ENCODE measurements around the gene BCL11A.

Gene BCL11A

GRCh38 chr2:60507211-60507965 lies 46.1 kb downstream of the BCL11A start:
- DNase-seq (ENCODE audit: low read depth in 2 of 2), result no peak

GRCh38 chr2:60505880-60506260 lies 47.6 kb downstream of the BCL11A start:
- no peak for DNase-seq (ENCODE audit: low read depth in 2 of 2)

DNA sequence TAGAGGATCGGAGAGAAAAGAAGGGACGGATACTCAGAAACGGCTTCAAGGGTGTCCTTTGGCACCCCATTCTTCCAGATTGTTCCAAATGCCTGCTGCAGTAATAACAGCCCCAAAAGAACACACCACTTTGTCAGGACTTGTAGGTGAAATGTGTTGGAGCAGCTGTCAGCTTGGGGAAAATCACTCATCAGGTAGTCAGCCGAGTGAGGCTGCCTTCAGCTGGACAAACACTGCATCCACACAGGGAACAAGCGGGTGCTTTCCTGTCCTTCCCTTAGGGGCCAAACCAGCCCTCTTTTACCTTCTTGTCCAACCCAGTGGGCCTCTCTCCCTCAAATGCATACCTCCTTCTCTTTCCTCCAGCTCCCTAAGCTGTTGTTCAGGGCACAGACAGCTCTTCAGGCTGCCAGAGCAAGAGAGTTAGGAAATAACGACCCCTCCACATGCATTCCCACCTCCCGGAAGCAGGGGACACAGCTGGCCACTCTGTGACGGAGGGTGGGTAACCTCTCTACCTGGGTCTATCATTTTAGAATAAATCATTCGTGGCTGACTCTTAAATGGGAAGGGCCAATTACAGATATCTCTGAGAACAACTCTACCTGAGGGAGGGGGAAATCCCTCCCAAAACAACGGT lies 48.1 kb downstream of the BCL11A start:
- no peak for DNase-seq (ENCODE audit: low read depth in 2 of 2)

GRCh38 chr2:60504049-60504448 lies 49.4 kb downstream of the BCL11A start:
- DNase-seq (ENCODE audit: low read depth in 2 of 2), result no peak

DNA sequence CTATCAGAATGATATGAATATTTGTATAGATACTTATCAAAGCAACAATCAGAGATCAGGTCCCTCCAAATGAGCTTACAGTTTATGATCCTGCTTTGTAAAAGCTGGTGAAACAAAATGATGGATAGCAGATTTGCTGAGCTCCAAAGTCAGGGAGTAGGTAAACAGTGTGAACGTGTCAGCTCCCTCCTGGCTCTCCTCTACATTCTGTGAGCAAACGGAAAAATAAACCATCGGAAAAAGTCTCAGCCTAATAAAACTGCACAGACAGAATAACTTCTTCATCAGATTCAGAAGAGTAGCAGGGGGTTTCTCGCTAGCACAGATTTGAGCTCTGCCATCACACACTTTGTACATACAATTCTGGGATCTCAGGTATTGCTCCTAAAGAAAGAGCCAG lies 51.3 kb downstream of the BCL11A start:
- DNase-seq (ENCODE audit: low read depth in 2 of 2), result no peak

GRCh38 chr2:60500861-60501260 lies 52.6 kb downstream of the BCL11A start:
- DNase-seq (ENCODE audit: low read depth in 2 of 2), result no peak

- no peak for DNase-seq (ENCODE audit: low read depth in 2 of 2)
These were observed 53.7 kb downstream of the BCL11A start for GRCh38 chr2:60499651-60500265.

GRCh38 chr2:60498816-60499429 lies 54.5 kb downstream of the BCL11A start:
- no peak for DNase-seq (ENCODE audit: low read depth in 2 of 2)

DNA sequence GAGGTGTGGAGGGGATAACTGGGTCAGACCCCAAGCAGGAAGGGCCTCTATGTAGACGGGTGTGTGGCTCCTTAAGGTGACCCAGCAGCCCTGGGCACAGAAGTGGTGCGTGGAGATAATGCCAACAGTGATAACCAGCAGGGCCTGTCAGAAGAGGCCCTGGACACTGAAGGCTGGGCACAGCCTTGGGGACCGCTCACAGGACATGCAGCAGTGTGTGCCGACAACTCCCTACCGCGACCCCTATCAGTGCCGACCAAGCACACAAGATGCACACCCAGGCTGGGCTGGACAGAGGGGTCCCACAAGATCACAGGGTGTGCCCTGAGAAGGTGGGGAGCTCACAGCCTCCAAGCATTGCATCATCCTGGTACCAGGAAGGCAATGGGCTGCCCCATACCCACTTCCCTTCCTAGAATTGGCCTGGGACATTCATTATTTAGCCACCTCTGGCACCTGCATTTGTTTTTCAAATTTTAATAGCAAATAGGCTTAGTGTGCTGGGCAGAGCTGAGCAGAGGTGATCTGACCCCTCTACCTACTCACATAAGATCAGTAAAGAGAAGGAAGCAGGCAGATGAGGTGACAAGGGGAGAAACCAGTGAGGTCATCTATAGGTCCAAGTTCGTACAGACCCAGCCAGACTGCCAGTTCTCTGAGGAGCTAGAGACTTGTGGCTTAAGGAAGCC lies 55.2 kb downstream of the BCL11A start:
- no peak for DNase-seq (ENCODE audit: low read depth in 2 of 2)

DNA sequence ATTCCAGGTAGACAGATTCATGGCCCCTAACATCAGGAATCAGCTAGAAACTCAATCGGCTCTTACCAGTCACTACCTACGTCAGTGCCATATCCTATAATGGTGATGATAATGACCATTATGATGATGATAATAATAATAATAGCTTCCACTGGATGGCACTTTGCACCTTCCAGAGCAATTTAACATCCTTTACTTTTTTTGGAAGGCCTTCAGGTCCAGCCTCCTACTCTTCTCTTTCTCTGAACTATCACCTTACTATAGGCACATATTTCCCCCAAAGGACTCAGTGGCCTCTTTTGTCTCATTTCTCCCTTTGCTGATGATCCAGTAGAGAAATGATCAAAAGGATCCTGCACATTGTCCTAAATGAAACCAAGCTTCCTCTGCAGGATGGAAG lies 56.0 kb downstream of the BCL11A start:
- DNase-seq (ENCODE audit: low read depth in 2 of 2), result no peak

GRCh38 chr2:60496956-60497355 lies 56.5 kb downstream of the BCL11A start:
- DNase-seq (ENCODE audit: low read depth in 2 of 2), result no peak

DNA sequence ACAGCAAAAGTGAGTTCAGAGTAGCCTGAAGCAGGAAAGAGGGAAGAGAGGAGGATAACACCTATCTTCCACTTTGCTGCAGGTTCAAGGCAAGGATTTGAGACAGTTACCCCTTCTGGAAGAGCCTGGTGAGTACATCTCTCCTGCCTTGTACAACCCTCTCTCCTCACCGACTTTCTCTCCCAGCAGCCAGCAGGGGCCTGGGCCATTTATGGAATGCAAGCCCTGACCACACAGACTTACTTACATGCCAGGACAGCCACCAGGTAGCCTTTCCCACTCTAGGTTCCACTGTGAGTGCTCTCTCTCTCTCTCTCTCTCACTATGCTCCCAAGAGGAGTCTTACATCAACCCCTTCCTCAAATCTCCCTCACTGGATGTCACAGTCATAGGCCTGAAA lies 57.0 kb downstream of the BCL11A start:
- DNase-seq (ENCODE audit: low read depth in 2 of 2), result no peak

GRCh38 chr2:60495041-60495625 lies 58.3 kb downstream of the BCL11A start:
- DNase-seq (ENCODE audit: low read depth in 2 of 2), result no peak

DNA sequence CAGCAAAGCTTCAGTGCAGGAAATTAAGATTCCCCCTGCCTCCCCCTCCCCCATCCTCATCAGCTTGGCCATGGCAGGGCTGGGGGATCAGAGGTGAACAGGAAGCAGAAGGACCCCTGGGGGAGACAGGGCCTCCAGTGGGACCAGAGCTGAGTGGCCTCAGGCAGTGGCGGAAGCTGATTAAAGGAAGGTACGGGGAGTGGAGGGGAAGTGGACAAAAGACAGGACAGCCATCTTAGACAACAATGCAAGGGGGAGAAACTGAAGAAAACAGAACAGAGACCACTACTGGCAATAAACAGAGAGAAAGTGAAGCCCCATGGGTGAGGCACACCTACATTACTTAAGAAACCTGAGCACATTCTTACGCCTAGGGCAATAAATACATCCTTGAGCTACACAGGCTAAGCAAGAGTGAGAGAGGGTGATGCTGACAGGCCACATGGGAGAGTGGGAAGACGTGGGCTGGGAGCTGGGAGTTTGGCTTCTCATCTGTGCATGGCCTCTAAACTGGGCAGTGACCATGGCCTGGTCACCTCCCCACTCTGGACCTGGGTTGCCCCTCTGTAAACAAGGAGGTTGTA lies 59.6 kb downstream of the BCL11A start:
- DNase-seq (ENCODE audit: low read depth in 2 of 2), result no peak

DNA sequence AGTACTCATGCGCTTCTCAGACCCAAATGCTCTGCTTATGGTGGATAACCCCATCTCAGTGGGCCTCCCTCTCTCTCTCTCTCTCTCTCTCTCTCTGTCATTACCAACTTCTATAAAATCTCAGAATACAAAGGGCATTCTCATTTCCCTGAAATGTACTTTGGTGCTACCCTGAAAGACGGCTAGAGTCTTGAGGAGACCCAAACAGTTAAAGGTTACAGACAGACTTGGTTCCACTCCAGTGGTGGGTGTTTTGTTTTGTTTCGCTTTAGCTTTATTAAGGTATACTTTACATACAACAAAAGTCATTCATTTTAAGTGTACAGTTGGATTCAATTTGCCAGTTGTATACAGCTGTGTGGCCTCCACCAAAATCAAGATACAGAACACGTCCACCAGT lies 60.9 kb downstream of the BCL11A start:
- no peak for DNase-seq (ENCODE audit: low read depth in 2 of 2)

- no peak for DNase-seq (ENCODE audit: low read depth in 2 of 2)
These were observed 62.6 kb downstream of the BCL11A start for GRCh38 chr2:60490848-60491247.

- DNase-seq (ENCODE audit: low read depth in 2 of 2), result no peak
These were observed 63.0 kb downstream of the BCL11A start for GRCh38 chr2:60490441-60490840.

DNA sequence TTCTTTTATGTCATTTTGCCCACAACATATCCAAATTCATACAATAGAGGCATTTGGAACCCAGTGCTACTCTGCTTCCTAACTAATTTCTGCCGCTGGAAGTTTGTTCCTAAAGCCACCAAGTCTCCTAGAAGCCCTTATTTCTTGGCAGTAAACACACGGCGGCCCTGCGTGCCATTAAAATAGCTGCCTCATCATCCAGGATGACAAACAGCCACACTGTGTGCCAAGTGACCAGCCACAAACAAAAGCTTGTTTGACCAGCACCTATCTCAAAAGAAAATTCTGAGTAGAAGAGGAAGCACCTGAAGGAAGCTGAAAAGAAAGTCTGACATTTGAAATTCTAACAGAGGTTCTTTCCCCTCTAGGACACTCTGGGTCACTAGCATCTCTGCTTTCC lies 64.2 kb downstream of the BCL11A start:
- no peak for DNase-seq (ENCODE audit: low read depth in 2 of 2)

GRCh38 chr2:60488291-60488690 lies 65.2 kb downstream of the BCL11A start:
- no peak for DNase-seq (ENCODE audit: low read depth in 2 of 2)

GRCh38 chr2:60487174-60487573 lies 66.3 kb downstream of the BCL11A start:
- no peak for DNase-seq (ENCODE audit: low read depth in 2 of 2)

- no peak for DNase-seq (ENCODE audit: low read depth in 2 of 2)
These were observed 66.9 kb downstream of the BCL11A start for GRCh38 chr2:60486551-60486950.

Measured in stimulated activated CD8-positive, alpha-beta memory T cell treated with anti-CD3 and anti-CD28 coated beads, Interleukin-7, amount 100 ng/mL, for 4 hours (primary cell).